ENCODE measurements around the gene MOBP.

The MOBP gene

DNA sequence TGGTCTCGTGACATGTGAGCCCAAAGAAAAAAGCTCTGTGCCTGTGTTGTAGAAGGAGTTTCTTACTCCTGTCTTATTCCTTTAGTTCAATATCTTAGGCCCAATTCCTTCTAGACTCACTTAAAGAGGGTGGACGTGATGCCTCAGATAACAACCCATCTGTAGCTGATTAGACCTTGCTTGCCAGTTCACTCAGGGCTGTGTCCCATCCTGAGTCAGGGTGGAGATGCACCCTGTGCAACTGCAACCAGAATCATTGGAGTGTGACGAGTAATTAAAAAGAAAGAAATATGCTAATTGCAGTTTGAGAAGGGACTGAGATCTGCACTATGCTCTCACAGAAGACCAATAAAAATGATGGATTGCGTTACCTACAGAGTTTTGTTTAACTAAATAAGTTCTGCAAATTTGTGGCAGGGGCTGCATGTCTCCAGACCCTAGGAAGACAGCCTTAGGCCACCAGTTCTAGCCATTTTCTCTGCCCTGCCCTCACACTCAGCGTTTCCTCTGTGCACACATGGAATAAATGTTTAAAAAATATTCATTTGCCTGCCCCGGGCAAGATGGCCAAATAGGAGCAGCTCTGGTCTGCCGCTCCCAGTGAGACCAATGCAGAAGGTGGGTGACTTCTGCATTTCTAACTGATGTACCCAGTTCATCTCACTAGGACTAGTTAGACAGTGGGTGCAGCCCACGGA, 83.0 kb downstream of the MOBP start:
- Histone ChIP-seq H3K4me1 (ENCODE audit: control insufficient read depth, insufficient read depth, low read length) (no peaks in the 10 kb centered on the region), H3K9me3 (ENCODE audit: control insufficient read depth, insufficient read depth, low read depth, low read length) (no peaks in the 10 kb centered on the region), H3K27ac (ENCODE audit: extremely low read depth, low read depth, low read length) (no peak overlapping the region), H3K36me3 (ENCODE audit: control insufficient read depth in 2 of 2, insufficient read depth in 1 of 2, low read length in 2 of 2) (no peaks in the 10 kb centered on the region), H3K4me3 (ENCODE audit: low read depth, low read length) (no peak overlapping the region)
- POLR2A ChIA-PET: no interaction called here
- TF ChIP-seq ZBTB1 (tag by site-specific recombination; IDR thresholded peaks at IDR 0.05) (no peak), ZNF521 (tag by site-specific recombination; IDR thresholded peaks at IDR 0.05) (no peak), ZNF354C (tag by site-specific recombination; IDR thresholded peaks at IDR 0.05; ENCODE audit: borderline replicate concordance, low read depth) (no peak), SETDB1 (IDR thresholded peaks at IDR 0.05; ENCODE audit: insufficient read length, low read length) (no peak), ZNF585B (tag by site-specific recombination; IDR thresholded peaks at IDR 0.05) (no peak), YY1 (tag by site-specific recombination; IDR thresholded peaks at IDR 0.05) (no peak), ZNF426 (tag by site-specific recombination; IDR thresholded peaks at IDR 0.05) (no peak), HOXA7 (CRISPR knock-in tag; IDR thresholded peaks at IDR 0.05; ENCODE audit: borderline replicate concordance) (no peak), ZNF394 (tag by site-specific recombination; IDR thresholded peaks at IDR 0.05; ENCODE audit: borderline replicate concordance) (no peak), ZNF692 (tag by site-specific recombination; IDR thresholded peaks at IDR 0.05) (no peak), ZBTB10 (tag by site-specific recombination; IDR thresholded peaks at IDR 0.05) (no peak), ZNF544 (tag by site-specific recombination; IDR thresholded peaks at IDR 0.05) (no peak), SCRT1 (tag by site-specific recombination; IDR thresholded peaks at IDR 0.05; ENCODE audit: borderline replicate concordance) (no peak), KLF8 (tag by site-specific recombination; IDR thresholded peaks at IDR 0.05) (no peak), OVOL3 (tag by site-specific recombination; IDR thresholded peaks at IDR 0.05) (no peak), GFI1B (tag by site-specific recombination; IDR thresholded peaks at IDR 0.05) (no peak), RBAK (tag by site-specific recombination; IDR thresholded peaks at IDR 0.05) (no peak)
- TF ChIP-seq, protein P1, sequence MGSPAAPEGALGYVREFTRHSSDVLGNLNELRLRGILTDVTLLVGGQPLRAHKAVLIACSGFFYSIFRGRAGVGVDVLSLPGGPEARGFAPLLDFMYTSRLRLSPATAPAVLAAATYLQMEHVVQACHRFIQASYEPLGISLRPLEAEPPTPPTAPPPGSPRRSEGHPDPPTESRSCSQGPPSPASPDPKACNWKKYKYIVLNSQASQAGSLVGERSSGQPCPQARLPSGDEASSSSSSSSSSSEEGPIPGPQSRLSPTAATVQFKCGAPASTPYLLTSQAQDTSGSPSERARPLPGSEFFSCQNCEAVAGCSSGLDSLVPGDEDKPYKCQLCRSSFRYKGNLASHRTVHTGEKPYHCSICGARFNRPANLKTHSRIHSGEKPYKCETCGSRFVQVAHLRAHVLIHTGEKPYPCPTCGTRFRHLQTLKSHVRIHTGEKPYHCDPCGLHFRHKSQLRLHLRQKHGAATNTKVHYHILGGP (tag by site-specific recombination; IDR thresholded peaks at IDR 0.05): no peak
- TF ChIP-seq, protein P2, sequence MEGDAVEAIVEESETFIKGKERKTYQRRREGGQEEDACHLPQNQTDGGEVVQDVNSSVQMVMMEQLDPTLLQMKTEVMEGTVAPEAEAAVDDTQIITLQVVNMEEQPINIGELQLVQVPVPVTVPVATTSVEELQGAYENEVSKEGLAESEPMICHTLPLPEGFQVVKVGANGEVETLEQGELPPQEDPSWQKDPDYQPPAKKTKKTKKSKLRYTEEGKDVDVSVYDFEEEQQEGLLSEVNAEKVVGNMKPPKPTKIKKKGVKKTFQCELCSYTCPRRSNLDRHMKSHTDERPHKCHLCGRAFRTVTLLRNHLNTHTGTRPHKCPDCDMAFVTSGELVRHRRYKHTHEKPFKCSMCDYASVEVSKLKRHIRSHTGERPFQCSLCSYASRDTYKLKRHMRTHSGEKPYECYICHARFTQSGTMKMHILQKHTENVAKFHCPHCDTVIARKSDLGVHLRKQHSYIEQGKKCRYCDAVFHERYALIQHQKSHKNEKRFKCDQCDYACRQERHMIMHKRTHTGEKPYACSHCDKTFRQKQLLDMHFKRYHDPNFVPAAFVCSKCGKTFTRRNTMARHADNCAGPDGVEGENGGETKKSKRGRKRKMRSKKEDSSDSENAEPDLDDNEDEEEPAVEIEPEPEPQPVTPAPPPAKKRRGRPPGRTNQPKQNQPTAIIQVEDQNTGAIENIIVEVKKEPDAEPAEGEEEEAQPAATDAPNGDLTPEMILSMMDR (tag by site-specific recombination; IDR thresholded peaks at IDR 0.05): no peak
- TF ChIP-seq, protein P3, sequence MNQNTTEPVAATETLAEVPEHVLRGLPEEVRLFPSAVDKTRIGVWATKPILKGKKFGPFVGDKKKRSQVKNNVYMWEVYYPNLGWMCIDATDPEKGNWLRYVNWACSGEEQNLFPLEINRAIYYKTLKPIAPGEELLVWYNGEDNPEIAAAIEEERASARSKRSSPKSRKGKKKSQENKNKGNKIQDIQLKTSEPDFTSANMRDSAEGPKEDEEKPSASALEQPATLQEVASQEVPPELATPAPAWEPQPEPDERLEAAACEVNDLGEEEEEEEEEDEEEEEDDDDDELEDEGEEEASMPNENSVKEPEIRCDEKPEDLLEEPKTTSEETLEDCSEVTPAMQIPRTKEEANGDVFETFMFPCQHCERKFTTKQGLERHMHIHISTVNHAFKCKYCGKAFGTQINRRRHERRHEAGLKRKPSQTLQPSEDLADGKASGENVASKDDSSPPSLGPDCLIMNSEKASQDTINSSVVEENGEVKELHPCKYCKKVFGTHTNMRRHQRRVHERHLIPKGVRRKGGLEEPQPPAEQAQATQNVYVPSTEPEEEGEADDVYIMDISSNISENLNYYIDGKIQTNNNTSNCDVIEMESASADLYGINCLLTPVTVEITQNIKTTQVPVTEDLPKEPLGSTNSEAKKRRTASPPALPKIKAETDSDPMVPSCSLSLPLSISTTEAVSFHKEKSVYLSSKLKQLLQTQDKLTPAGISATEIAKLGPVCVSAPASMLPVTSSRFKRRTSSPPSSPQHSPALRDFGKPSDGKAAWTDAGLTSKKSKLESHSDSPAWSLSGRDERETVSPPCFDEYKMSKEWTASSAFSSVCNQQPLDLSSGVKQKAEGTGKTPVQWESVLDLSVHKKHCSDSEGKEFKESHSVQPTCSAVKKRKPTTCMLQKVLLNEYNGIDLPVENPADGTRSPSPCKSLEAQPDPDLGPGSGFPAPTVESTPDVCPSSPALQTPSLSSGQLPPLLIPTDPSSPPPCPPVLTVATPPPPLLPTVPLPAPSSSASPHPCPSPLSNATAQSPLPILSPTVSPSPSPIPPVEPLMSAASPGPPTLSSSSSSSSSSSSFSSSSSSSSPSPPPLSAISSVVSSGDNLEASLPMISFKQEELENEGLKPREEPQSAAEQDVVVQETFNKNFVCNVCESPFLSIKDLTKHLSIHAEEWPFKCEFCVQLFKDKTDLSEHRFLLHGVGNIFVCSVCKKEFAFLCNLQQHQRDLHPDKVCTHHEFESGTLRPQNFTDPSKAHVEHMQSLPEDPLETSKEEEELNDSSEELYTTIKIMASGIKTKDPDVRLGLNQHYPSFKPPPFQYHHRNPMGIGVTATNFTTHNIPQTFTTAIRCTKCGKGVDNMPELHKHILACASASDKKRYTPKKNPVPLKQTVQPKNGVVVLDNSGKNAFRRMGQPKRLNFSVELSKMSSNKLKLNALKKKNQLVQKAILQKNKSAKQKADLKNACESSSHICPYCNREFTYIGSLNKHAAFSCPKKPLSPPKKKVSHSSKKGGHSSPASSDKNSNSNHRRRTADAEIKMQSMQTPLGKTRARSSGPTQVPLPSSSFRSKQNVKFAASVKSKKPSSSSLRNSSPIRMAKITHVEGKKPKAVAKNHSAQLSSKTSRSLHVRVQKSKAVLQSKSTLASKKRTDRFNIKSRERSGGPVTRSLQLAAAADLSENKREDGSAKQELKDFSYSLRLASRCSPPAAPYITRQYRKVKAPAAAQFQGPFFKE (tag by site-specific recombination; IDR thresholded peaks at IDR 0.05; ENCODE audit: borderline replicate concordance): no peak
- CTCF ChIA-PET: interaction anchor here (0.8 kb wide), 1 partner anchor 102 kb away, joined by 4 read pairs; no protein-coding TSS in a partner anchor

Measured in HEK293 (cell line).